Measurements from ENCODE around the gene HOXB13.

- TF ChIP-seq EZH2 (IDR thresholded peaks at IDR 0.05; ENCODE audit: insufficient read depth, poor library complexity, severe bottlenecking) (peak; percentile 64), EZH2phosphoT487 (IDR thresholded peaks at IDR 0.05; ENCODE audit: insufficient read depth, low read depth) (0 out of 2 replicates have a peak, but pooled peaks have one; percentile 24)
Measured at GRCh38 chr17:48717367-48718226, 11.0 kb downstream of the HOXB13 start.
